ENCODE measurements around the gene FGFBP3.

Gene FGFBP3

DNA sequence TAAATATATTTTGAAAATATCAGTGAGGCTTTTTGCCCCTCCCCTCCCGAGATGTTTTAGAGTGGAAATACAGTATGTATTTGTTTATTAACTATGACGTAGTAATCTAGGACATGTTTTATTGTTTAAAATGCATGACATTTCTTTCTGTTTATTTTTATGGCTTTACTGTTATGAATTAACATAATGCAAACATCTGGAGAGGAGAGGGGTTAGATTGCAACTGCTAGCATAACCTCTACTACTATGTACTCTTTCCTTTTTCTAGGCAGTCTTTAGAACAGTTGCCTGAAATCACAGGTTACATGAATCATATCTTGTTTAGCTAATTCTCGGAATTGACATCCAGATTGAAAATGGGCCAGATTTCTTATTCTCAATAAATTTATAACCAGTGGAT is 21.7 kb upstream of the FGFBP3 start:
- WGBS, 2 experiments (ENCODE audit: insufficient coverage in 2 of 2): no CpG with 5 or more reads among the region's 3 CpGs
- H3K4me3 ChIP-seq (ENCODE audit: extremely low read depth, insufficient read depth, low read length, poor library complexity, severe bottlenecking): no peak overlapping the region
- H3K9me3 ChIP-seq (ENCODE audit: control insufficient read depth, low read length): no peaks in the 10 kb centered on the region
- H3K4me1 ChIP-seq (ENCODE audit: control insufficient read depth, insufficient read depth, low read length, poor library complexity, severe bottlenecking): no peaks in the 10 kb centered on the region
- no peak overlapping the region for H3K27ac ChIP-seq (ENCODE audit: low read depth, low read length, severe bottlenecking)
- peaks cover 61% of the 10 kb centered on the region for H3K36me3 ChIP-seq (ENCODE audit: control insufficient read depth, insufficient read depth, low read length)

GRCh38 chr10:91925022-91925320 is 15.7 kb upstream of the FGFBP3 start:
- WGBS, 2 experiments (ENCODE audit: insufficient coverage in 2 of 2): no CpG with 5 or more reads among the region's 2 CpGs
- Histone ChIP-seq H3K9me3 (ENCODE audit: control insufficient read depth, low read length) (no peaks in the 10 kb centered on the region), H3K4me3 (ENCODE audit: extremely low read depth, insufficient read depth, low read length, poor library complexity, severe bottlenecking) (peak overlapping the region; percentile 88), H3K27ac (ENCODE audit: low read depth, low read length, severe bottlenecking) (no peak overlapping the region), H3K4me1 (ENCODE audit: control insufficient read depth, insufficient read depth, low read length, poor library complexity, severe bottlenecking) (no peaks in the 10 kb centered on the region), H3K36me3 (ENCODE audit: control insufficient read depth, insufficient read depth, low read length) (peaks cover 23% of the 10 kb centered on the region)

DNA sequence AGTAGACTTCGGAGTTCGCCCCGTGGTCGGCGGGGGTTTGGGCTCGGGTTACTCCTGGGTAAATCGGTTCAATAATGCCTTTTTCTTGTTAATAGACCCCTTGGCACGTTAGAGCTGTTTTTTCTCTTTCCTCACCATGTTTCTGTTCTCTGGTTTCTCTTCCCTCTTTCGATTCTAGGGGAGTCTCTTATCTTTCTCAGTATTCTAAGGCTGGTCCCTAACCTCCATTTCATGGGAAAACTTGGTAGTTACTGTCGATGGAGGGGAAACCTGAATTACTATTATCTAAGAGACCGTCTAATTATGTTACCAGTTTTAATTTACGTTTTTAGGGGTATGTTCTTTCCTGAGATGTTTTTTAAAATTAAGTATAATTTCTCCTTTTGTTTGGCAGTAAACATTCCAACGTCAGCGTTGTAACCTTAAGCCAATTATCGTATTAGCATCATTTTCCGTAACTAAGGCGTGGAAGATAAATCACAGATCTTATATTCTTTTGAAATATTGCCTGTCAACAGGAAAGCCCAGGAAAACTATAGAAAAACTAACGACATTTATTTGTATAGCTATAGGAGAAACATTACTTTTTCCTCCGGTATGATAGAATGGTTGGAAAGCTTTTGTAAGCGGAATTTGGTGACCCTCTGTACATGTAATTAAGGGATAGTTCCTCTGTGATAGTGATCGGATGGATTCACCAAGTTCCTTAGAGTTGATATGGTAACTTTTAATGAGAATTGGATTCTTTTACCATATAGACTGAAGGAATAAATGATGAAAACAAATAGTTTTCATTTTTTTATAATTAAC is 15.1 kb upstream of the FGFBP3 start:
- H3K36me3 ChIP-seq (ENCODE audit: control insufficient read depth, insufficient read depth, low read length): peaks cover 23% of the 10 kb centered on the region
- peak overlapping the region; percentile 92 for H3K27ac ChIP-seq (ENCODE audit: low read depth, low read length, severe bottlenecking)
- H3K4me1 ChIP-seq (ENCODE audit: control insufficient read depth, insufficient read depth, low read length, poor library complexity, severe bottlenecking): no peaks in the 10 kb centered on the region
- whole genome bisulfite sequencing, 2 experiments (ENCODE audit: insufficient coverage in 2 of 2): 0 to 9% methylated on average over 8 to 9 of the region's 21 CpGs
- no peaks in the 10 kb centered on the region for H3K9me3 ChIP-seq (ENCODE audit: control insufficient read depth, low read length)
- H3K4me3 ChIP-seq (ENCODE audit: extremely low read depth, insufficient read depth, low read length, poor library complexity, severe bottlenecking): peak overlapping the region; percentile 88

GRCh38 chr10:91923371-91924211 is 14.3 kb upstream of the FGFBP3 start, which contains the start of gene BTAF1:
Gene BTAF1 (plus strand): TSS chr10:91923770. CDS start chr10:91924077, 307 bp downstream.
- Histone ChIP-seq H3K4me1 (ENCODE audit: control insufficient read depth, insufficient read depth, low read length, poor library complexity, severe bottlenecking) (no peaks in the 10 kb centered on the region), H3K4me3 (ENCODE audit: extremely low read depth, insufficient read depth, low read length, poor library complexity, severe bottlenecking) (peak within 1 kb of the TSS; percentile 88), H3K9me3 (ENCODE audit: control insufficient read depth, low read length) (no peaks in the 10 kb centered on the region), H3K27ac (ENCODE audit: low read depth, low read length, severe bottlenecking) (peak within 1 kb of the TSS; percentile 92), H3K36me3 (ENCODE audit: control insufficient read depth, insufficient read depth, low read length) (peaks cover 18% of the 10 kb centered on the region)
- WGBS, 2 experiments (ENCODE audit: insufficient coverage in 2 of 2): 0% methylated on average over 42 to 50 of the region's 65 CpGs

GRCh38 chr10:91919651-91920050 is 10.4 kb upstream of the FGFBP3 start:
- no peaks in the 10 kb centered on the region for H3K36me3 ChIP-seq (ENCODE audit: control insufficient read depth, insufficient read depth, low read length)
- no CpG with 5 or more reads among the region's 1 CpG for WGBS, 2 experiments (ENCODE audit: insufficient coverage in 2 of 2)
- no peak overlapping the region for H3K4me3 ChIP-seq (ENCODE audit: extremely low read depth, insufficient read depth, low read length, poor library complexity, severe bottlenecking)
- H3K4me1 ChIP-seq (ENCODE audit: control insufficient read depth, insufficient read depth, low read length, poor library complexity, severe bottlenecking): no peaks in the 10 kb centered on the region
- no peak overlapping the region for H3K27ac ChIP-seq (ENCODE audit: low read depth, low read length, severe bottlenecking)
- H3K9me3 ChIP-seq (ENCODE audit: control insufficient read depth, low read length): no peaks in the 10 kb centered on the region

GRCh38 chr10:91910467-91910866 is 1.2 kb upstream of the FGFBP3 start:
- H3K27ac ChIP-seq (ENCODE audit: low read depth, low read length, severe bottlenecking): no peak overlapping the region
- H3K4me3 ChIP-seq (ENCODE audit: extremely low read depth, insufficient read depth, low read length, poor library complexity, severe bottlenecking): no peak overlapping the region
- 85 to 100% methylated on average over 1 to 3 of the region's 4 CpGs for WGBS, 2 experiments (ENCODE audit: insufficient coverage in 2 of 2)
- peaks cover 17% of the 10 kb centered on the region for H3K36me3 ChIP-seq (ENCODE audit: control insufficient read depth, insufficient read depth, low read length)
- H3K9me3 ChIP-seq (ENCODE audit: control insufficient read depth, low read length): no peaks in the 10 kb centered on the region
- H3K4me1 ChIP-seq (ENCODE audit: control insufficient read depth, insufficient read depth, low read length, poor library complexity, severe bottlenecking): peaks cover 5% of the 10 kb centered on the region

GRCh38 chr10:91908337-91909116 is 759 bp downstream of the FGFBP3 start:
- peak overlapping the region; percentile 51 for H3K27ac ChIP-seq (ENCODE audit: low read depth, low read length, severe bottlenecking)
- no peaks in the 10 kb centered on the region for H3K9me3 ChIP-seq (ENCODE audit: control insufficient read depth, low read length)
- peaks cover 5% of the 10 kb centered on the region for H3K4me1 ChIP-seq (ENCODE audit: control insufficient read depth, insufficient read depth, low read length, poor library complexity, severe bottlenecking)
- peaks cover 24% of the 10 kb centered on the region for H3K36me3 ChIP-seq (ENCODE audit: control insufficient read depth, insufficient read depth, low read length)
- WGBS, 2 experiments (ENCODE audit: insufficient coverage in 2 of 2): 0 to 1% methylated on average over 77 to 89 of the region's 93 CpGs
- peak overlapping the region; percentile 68 for H3K4me3 ChIP-seq (ENCODE audit: extremely low read depth, insufficient read depth, low read length, poor library complexity, severe bottlenecking)

DNA sequence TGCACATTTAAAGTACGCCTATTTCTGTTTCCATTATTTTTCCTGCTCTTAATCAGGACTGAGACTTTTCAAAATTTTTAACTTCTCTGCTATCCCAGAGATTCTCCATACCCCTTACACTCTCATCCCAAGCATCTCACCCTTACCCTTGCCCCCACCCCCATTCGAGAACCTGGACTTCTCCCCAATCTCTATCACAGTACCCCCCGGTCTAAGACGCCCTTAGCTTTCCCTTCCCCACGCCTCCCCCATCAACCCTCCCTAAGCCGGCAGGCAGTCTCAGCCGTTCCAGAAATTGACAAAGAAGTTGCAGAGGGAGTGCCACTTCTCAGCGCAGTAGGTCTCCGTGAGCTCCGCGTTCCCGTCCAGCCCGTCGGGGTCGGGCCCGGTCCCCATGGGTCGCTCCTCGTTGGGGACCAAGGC is 1.4 kb downstream of the FGFBP3 start:
- peak overlapping the region; percentile 33 for H3K27ac ChIP-seq (ENCODE audit: low read depth, low read length, severe bottlenecking)
- 6 to 8% methylated on average over 14 to 18 of the region's 18 CpGs for WGBS, 2 experiments (ENCODE audit: insufficient coverage in 2 of 2)

DNA sequence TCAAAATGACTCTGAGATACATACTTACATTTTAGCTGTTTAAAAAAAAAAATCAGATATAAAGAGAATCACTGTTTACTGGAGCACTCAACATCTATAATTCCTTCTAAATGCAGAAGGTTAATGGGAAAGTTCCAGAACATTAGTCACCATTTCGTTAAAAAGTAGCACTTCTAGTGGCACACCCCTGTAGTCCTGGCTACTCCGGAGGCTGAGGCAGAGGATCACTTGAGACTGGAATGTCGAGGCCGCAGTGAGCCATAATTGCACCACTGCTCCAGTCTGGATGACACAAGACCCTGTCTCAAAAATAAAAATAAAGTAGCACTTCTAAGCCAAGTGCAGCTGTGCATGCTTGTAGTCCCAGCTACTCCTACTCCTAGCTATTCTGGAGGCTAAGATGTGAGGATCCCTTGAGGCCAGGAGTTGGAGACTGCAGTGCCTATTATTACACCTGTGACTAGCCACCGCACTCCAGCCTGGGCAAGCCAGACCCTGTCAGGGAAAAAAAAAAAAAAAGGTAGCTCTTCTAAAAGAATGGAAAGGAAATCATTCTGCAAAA is 2.2 kb downstream of the FGFBP3 start:
- H3K4me3 ChIP-seq (ENCODE audit: extremely low read depth, insufficient read depth, low read length, poor library complexity, severe bottlenecking): peak overlapping the region; percentile 68
- H3K4me1 ChIP-seq (ENCODE audit: control insufficient read depth, insufficient read depth, low read length, poor library complexity, severe bottlenecking): peaks cover 16% of the 10 kb centered on the region

More for the DNA sequence above, 1.4 kb downstream of the FGFBP3 start:
- Histone ChIP-seq H3K4me1 (ENCODE audit: control insufficient read depth, insufficient read depth, low read length, poor library complexity, severe bottlenecking) (peaks cover 8% of the 10 kb centered on the region), H3K36me3 (ENCODE audit: control insufficient read depth, insufficient read depth, low read length) (peaks cover 24% of the 10 kb centered on the region), H3K4me3 (ENCODE audit: extremely low read depth, insufficient read depth, low read length, poor library complexity, severe bottlenecking) (peak overlapping the region; percentile 68), H3K9me3 (ENCODE audit: control insufficient read depth, low read length) (no peaks in the 10 kb centered on the region)

More for the DNA sequence above, 2.2 kb downstream of the FGFBP3 start:
- Histone ChIP-seq H3K27ac (ENCODE audit: low read depth, low read length, severe bottlenecking) (no peak overlapping the region), H3K9me3 (ENCODE audit: control insufficient read depth, low read length) (no peaks in the 10 kb centered on the region), H3K36me3 (ENCODE audit: control insufficient read depth, insufficient read depth, low read length) (peaks cover 24% of the 10 kb centered on the region)
- 82 to 89% methylated on average over 4 to 5 of the region's 5 CpGs for WGBS, 2 experiments (ENCODE audit: insufficient coverage in 2 of 2)

Data from mesodermal cell (in vitro differentiated cells).